ENCODE measurements around the gene FGFR3. TPM values are rescaled to one million over a fixed set of nuclear protein-coding genes. Genes with fewer than 3 reads are reported as not detected.

FGFR3 gene
- total RNA-seq: 1 to 10 TPM; 1.2 to 2.0 (median 1.6) TPM

- Histone ChIP-seq H3K27ac (replicated peaks in 1 of 4) (no peak within 1 kb of the TSS), H3K9me3 (no peaks in the 10 kb centered on the region), H3K4me1 (peaks cover 15 to 34% (median 28%) of the 10 kb centered on the region in 4 donors), H3K4me3 (peak within 1 kb of the TSS; percentile 54 to 67 (median 56)), H3K36me3 (no peaks in the 10 kb centered on the region), H3K27me3 (peaks cover 12 to 69% (median 37%) of the 10 kb centered on the region in 4 donors)
- no peak for DNase-seq (ENCODE audit: extremely low spot score)
- WGBS: 11% methylated on average over 7 of the region's 95 CpGs
- no peak for TF ChIP-seq POLR2AphosphoS5 (IDR thresholded peaks at IDR 0.05)
- no peak for TF ChIP-seq EP300 (IDR thresholded peaks at IDR 0.05)
- TF ChIP-seq CTCF (IDR thresholded peaks at IDR 0.05): no peak
- TF ChIP-seq POLR2A (IDR thresholded peaks at IDR 0.05; ENCODE audit: low read depth): no peak
- intact Hi-C loops (cut with DNase I): no loop called here
These were observed at the start of gene FGFR3 for GRCh38 chr4:1792832-1793495. FGFR3 (plus strand) TSS chr4:1793293; CDS start chr4:1793935, 642 bp downstream.

- peaks cover 0 to 4% (median 3%) of the 10 kb centered on the region in 4 donors for H3K4me1 ChIP-seq
- peaks cover 4 to 52% (median 47%) of the 10 kb centered on the region in 4 donors for H3K36me3 ChIP-seq
- 74% methylated on average over 12 of the region's 12 CpGs for WGBS
- H3K27ac ChIP-seq (replicated peaks in 1 of 4): no peak overlapping the region
- peaks cover 0 to 21% (median under 1%) of the 10 kb centered on the region in 4 donors for H3K27me3 ChIP-seq
- H3K9me3 ChIP-seq: peaks cover 0 to 6% (median under 1%) of the 10 kb centered on the region in 4 donors
- no peak for DNase-seq (ENCODE audit: extremely low spot score)
- H3K4me3 ChIP-seq: no peak overlapping the region
- intact Hi-C loops (cut with DNase I): no loop called here
- no peak for TF ChIP-seq POLR2AphosphoS5 (IDR thresholded peaks at IDR 0.05)
- no peak for TF ChIP-seq EP300 (IDR thresholded peaks at IDR 0.05)
These were observed 49.5 kb upstream of the FGFR3 start for GRCh38 chr4:1743551-1743950.

GRCh38 chr4:1743975-1744374 is 49.1 kb upstream of the FGFR3 start:
- WGBS: 100% methylated on average over 5 of the region's 6 CpGs
- peaks cover 4 to 51% (median 45%) of the 10 kb centered on the region in 4 donors for H3K36me3 ChIP-seq
- no peak overlapping the region for H3K27ac ChIP-seq (replicated peaks in 1 of 4)

GRCh38 chr4:1744552-1744951 is 48.5 kb upstream of the FGFR3 start:
- no peak for DNase-seq (ENCODE audit: extremely low spot score)
- no peak for TF ChIP-seq CTCF (IDR thresholded peaks at IDR 0.05)
- no peak for TF ChIP-seq EP300 (IDR thresholded peaks at IDR 0.05)
- TF ChIP-seq POLR2AphosphoS5 (IDR thresholded peaks at IDR 0.05): no peak
- no peak for TF ChIP-seq POLR2A (IDR thresholded peaks at IDR 0.05; ENCODE audit: low read depth)
- peaks cover 0 to 29% (median 2%) of the 10 kb centered on the region in 4 donors for H3K27me3 ChIP-seq
- peaks cover 4 to 45% (median 40%) of the 10 kb centered on the region in 4 donors for H3K36me3 ChIP-seq
- no peak overlapping the region for H3K27ac ChIP-seq (replicated peaks in 1 of 4)
- H3K4me1 ChIP-seq: peaks cover 0 to 7% (median 5%) of the 10 kb centered on the region in 4 donors
- 93% methylated on average over 6 of the region's 14 CpGs for WGBS
- H3K9me3 ChIP-seq: peaks cover 0 to 5% (median 0%) of the 10 kb centered on the region in 4 donors
- intact Hi-C loops (cut with DNase I): no loop called here
- H3K4me3 ChIP-seq: no peak overlapping the region

More at GRCh38 chr4:1743975-1744374, 49.1 kb upstream of the FGFR3 start:
- intact Hi-C loops (cut with DNase I): no loop called here
- no peak for DNase-seq (ENCODE audit: extremely low spot score)
- Histone ChIP-seq H3K4me1 (peaks cover 0 to 7% (median 5%) of the 10 kb centered on the region in 4 donors), H3K4me3 (no peak overlapping the region), H3K27me3 (peaks cover 0 to 25% (median 2%) of the 10 kb centered on the region in 4 donors), H3K9me3 (peaks cover 0 to 5% (median 0%) of the 10 kb centered on the region in 4 donors)
- TF ChIP-seq CTCF (IDR thresholded peaks at IDR 0.05) (no peak), EP300 (IDR thresholded peaks at IDR 0.05) (no peak), POLR2AphosphoS5 (IDR thresholded peaks at IDR 0.05) (no peak), POLR2A (IDR thresholded peaks at IDR 0.05; ENCODE audit: low read depth) (no peak)

- peaks cover 0 to 35% (median 2%) of the 10 kb centered on the region in 4 donors for H3K27me3 ChIP-seq
- TF ChIP-seq POLR2A (IDR thresholded peaks at IDR 0.05; ENCODE audit: low read depth) (no peak), EP300 (IDR thresholded peaks at IDR 0.05) (no peak), CTCF (IDR thresholded peaks at IDR 0.05) (no peak)
- H3K27ac ChIP-seq (replicated peaks in 1 of 4): no peak overlapping the region
- no peak for DNase-seq (ENCODE audit: extremely low spot score)
- H3K4me3 ChIP-seq: no peak overlapping the region
- peaks cover 0 to 5% (median 0%) of the 10 kb centered on the region in 4 donors for H3K9me3 ChIP-seq
- H3K4me1 ChIP-seq: peaks cover 0 to 7% (median 5%) of the 10 kb centered on the region in 4 donors
- peaks cover 4 to 39% (median 37%) of the 10 kb centered on the region in 4 donors for H3K36me3 ChIP-seq
- WGBS: 94% methylated on average over 13 of the region's 13 CpGs
- intact Hi-C loops (cut with DNase I): loop anchor here (5.0 kb wide), 1 partner anchor 152 kb away; no protein-coding TSS in a partner anchor
These were observed 47.9 kb upstream of the FGFR3 start for GRCh38 chr4:1745165-1745564.

Data from esophagus muscularis mucosa (tissue), 4 donors.